ENCODE results near the gene GPR84.

DNA sequence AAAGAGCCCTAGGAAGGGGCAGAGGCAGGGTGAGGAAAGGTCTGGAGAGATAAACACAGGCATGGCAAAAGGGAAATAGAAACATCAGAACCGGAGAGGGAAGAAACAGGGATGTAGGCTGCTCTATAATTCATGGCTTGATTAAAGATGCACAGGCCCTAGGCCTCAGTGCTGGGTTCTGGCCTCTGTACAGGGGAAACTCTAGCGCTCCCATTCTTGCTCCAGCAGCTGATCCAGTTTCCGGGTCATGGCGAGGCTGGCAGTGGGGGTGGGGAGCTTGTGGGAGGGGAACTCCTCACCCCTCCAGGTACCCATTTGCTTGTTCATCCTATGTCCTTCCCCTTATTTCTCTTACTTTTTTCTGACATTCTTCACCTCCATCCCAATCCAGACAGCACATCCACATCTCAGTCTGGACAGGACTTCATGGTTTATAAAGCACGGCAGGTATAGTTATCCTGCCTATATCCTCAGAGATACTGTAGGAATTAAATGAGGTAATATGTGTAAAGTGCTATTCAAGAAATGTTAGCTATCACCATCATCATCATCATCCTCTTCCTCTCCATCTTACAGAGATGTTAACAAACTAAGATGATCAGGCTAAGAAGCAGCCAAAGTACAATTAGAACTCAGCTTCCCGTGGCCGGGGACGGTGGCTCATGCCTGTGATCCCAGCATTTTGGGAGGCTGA, 8.0 kb upstream of the GPR84 start:
- TF ChIP-seq, protein P1, sequence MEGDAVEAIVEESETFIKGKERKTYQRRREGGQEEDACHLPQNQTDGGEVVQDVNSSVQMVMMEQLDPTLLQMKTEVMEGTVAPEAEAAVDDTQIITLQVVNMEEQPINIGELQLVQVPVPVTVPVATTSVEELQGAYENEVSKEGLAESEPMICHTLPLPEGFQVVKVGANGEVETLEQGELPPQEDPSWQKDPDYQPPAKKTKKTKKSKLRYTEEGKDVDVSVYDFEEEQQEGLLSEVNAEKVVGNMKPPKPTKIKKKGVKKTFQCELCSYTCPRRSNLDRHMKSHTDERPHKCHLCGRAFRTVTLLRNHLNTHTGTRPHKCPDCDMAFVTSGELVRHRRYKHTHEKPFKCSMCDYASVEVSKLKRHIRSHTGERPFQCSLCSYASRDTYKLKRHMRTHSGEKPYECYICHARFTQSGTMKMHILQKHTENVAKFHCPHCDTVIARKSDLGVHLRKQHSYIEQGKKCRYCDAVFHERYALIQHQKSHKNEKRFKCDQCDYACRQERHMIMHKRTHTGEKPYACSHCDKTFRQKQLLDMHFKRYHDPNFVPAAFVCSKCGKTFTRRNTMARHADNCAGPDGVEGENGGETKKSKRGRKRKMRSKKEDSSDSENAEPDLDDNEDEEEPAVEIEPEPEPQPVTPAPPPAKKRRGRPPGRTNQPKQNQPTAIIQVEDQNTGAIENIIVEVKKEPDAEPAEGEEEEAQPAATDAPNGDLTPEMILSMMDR (IDR thresholded peaks at IDR 0.05), result no peak
- TF ChIP-seq POLR2A (IDR thresholded peaks at IDR 0.05), result no peak
